T-helper 17 cell (primary cell): ENCODE data around the gene FIG4. TPM values are rescaled to one million over a fixed set of nuclear protein-coding genes. Genes with fewer than 3 reads are reported as not detected.
"Not testable (repeated sequence)": the region's sequence is repeated elsewhere in the genome, so short reads cannot be mapped to it uniquely, and the experiment has no call there.

ENCODE experiments used
- ATAC-seq: fragments of 150-1000 bp; cut with Tn5 transposase; 2 replicates; pipeline ENCODE4 v1.10.0; 2021; ENCODE audit warnings: mild to moderate bottlenecking, moderate library complexity
- DNase-seq, 3 donors: peaks; one replicate each; pipeline versions ENCODE4 v3.0.0 to v3.0.0-alpha.2; 2020 to 2021
- H3K9me3 ChIP-seq: one replicate; pipeline ENCODE4 v1.7.0; 2013; ENCODE audit warnings: low read length, mild to moderate bottlenecking; ENCODE audit not compliant: control insufficient read depth, poor library complexity, severe bottlenecking
- H3K27ac Mint-ChIP-seq: one replicate; pipeline ENCODE4 v1.8.0; 2022; ENCODE audit warnings: mild to moderate bottlenecking, moderate library complexity, mixed read lengths
- H3K27me3 Mint-ChIP-seq: one replicate; pipeline ENCODE4 v1.8.0; 2022; ENCODE audit warnings: mixed read lengths
- H3K36me3 Mint-ChIP-seq: one replicate; pipeline ENCODE4 v1.8.0; 2022; ENCODE audit warnings: low read depth, mixed read lengths
- H3K4me1 Mint-ChIP-seq: one replicate; pipeline ENCODE4 v1.8.0; 2022; ENCODE audit warnings: mild to moderate bottlenecking, mixed read lengths
- H3K4me3 Mint-ChIP-seq: one replicate; pipeline ENCODE4 v1.8.0; 2022; ENCODE audit warnings: mild to moderate bottlenecking, moderate library complexity, mixed read lengths
- total RNA-seq, 4 donors: library from RNA in 2 of 4; stranded (reverse) in 2 of 4; gene quantifications; one replicate each; pipeline ENCODE4 v1.2.3 and lab custom pipeline; 2022 to 2026

Gene FIG4
- total RNA-seq, 2 donors from 2014 or later: 7.5 to 7.7 TPM

GRCh38 chr6:109678661-109679505 is 12.2 kb upstream of the FIG4 start:
- not testable (repeated sequence) for H3K27me3 Mint-ChIP-seq, H3K9me3 ChIP-seq, DNase-seq

DNA sequence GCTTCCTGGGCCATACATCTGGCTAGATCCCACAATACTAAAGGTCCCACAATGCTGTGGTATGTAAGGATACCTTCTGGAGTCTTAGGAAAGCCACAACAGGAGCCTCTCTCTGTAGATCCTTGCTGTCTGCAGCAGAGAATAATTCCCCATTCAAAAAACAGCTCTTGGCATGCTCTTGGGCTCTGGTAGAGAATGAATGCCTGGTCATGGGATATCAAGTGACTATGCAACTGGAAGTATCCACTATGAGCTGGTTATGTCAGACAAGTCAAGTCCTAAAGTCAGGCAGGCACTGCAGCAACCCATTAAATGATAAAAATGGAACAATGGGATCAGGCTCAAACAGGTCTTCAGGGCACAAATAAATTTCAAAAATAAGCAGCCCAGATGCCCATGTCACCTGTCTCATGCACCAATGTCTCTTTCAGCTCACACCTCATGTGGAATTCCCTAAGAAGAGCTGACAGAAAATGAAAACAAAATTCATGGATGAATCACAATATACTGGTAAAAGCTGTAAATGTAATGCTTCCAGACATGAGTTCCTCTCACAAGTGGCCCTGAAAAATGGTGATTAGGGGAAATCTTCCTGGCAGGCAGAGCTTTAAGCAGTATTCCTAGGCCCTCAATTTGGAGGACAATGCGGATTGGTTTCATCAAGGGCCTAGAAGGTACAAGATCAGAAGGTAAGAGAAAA is 4.4 kb upstream of the FIG4 start:
- ATAC-seq: no peak
- Mint-ChIP-seq H3K4me1 (peaks cover 18% of the 10 kb centered on the region), H3K36me3 (peaks cover 2% of the 10 kb centered on the region), H3K27ac (no peak overlapping the region), H3K4me3 (no peak overlapping the region), H3K27me3 (no peaks in the 10 kb centered on the region)
- H3K9me3 ChIP-seq: no peaks in the 10 kb centered on the region
- DNase-seq: no peak

More at GRCh38 chr6:109678661-109679505, 12.2 kb upstream of the FIG4 start:
- not testable (repeated sequence) for H3K4me1 Mint-ChIP-seq, H3K4me3 Mint-ChIP-seq, H3K36me3 Mint-ChIP-seq
- peak overlapping the region; percentile 14 for H3K27ac Mint-ChIP-seq
- ATAC-seq: peak; percentile 71

- Mint-ChIP-seq H3K4me3 (no peak overlapping the region), H3K36me3 (peaks cover 2% of the 10 kb centered on the region)
Observed at GRCh38 chr6:109687271-109687761, 3.8 kb upstream of the FIG4 start.

DNA sequence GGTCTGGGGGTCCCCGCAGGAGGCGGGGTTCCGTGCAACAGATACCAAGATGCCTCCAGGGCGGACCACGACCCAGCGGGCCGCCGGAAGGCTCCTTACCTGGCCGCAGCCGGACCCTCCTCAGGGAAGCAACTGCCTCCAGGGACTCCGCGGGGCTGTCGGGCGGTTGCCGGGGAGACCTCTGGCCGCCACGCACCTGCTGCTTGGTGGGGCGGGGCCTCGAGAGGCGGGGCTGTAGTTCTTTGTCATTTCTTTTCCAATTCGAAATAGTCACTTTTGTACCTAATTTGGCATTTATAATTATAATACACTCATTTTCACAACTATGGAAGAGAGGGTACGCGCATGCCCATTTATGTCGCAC is 741 bp upstream of the FIG4 start:
- H3K36me3 Mint-ChIP-seq: peaks cover 2% of the 10 kb centered on the region
- no peaks in the 10 kb centered on the region for H3K9me3 ChIP-seq
- no peaks in the 10 kb centered on the region for H3K27me3 Mint-ChIP-seq
- peak overlapping the region; percentile 94 for H3K27ac Mint-ChIP-seq
- DNase-seq: peak; percentile 38 to 55 (median 52)
- peak; percentile 51 for ATAC-seq
- H3K4me1 Mint-ChIP-seq: peaks cover 28% of the 10 kb centered on the region
- peak overlapping the region; percentile 98 for H3K4me3 Mint-ChIP-seq

More at GRCh38 chr6:109687271-109687761, 3.8 kb upstream of the FIG4 start:
- ATAC-seq: no peak
- no peak for DNase-seq
- H3K4me1 Mint-ChIP-seq: peaks cover 21% of the 10 kb centered on the region
- no peaks in the 10 kb centered on the region for H3K27me3 Mint-ChIP-seq
- H3K27ac Mint-ChIP-seq: no peak overlapping the region
- no peaks in the 10 kb centered on the region for H3K9me3 ChIP-seq

DNA sequence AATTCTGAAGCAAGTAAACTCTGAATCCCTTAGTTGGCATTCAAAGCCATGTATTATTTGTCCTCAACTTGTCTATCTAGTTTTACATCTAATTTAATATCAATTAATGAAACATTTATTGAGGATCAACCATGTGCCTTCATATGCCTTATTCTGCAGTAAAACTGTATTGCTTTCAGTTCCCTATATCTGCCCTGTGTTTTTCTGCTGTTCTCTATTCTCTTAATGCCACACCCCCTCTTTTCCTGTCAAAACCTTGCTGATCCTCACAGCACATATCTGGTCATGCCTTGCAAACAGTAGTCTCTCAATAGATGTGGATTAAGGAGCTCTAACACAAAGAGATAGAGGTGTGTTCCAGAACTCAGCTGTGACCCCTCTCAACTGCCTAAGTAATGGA is 2.0 kb downstream of the FIG4 start:
- peaks cover 25% of the 10 kb centered on the region for H3K4me1 Mint-ChIP-seq
- H3K27ac Mint-ChIP-seq: no peak overlapping the region
- DNase-seq: no peak
- H3K9me3 ChIP-seq: no peaks in the 10 kb centered on the region
- no peak for ATAC-seq
- H3K4me3 Mint-ChIP-seq: peak overlapping the region; percentile 58
- H3K27me3 Mint-ChIP-seq: no peaks in the 10 kb centered on the region
- H3K36me3 Mint-ChIP-seq: peaks cover 2% of the 10 kb centered on the region

DNA sequence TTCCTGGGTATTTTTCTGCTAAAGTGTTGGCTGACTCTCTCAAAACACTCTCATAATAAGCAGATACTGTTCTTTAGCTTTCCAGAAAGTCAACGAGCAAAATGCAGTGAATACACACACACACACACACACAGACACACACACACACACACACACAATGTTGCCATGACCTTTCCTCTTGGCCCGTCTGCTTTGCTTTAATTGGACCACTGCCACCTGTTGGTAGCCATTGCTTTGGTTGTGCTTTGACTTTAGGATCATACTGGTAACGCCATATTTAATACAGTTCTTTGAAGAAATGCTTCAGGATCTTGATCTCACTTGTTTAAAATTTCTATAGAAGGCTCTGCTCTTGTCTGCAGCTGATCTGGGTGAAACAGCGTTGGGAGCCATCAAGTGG is 4.4 kb downstream of the FIG4 start:
- H3K4me1 Mint-ChIP-seq: peaks cover 17% of the 10 kb centered on the region
- no peak overlapping the region for H3K4me3 Mint-ChIP-seq
- ATAC-seq: no peak
- no peaks in the 10 kb centered on the region for H3K9me3 ChIP-seq
- no peak overlapping the region for H3K27ac Mint-ChIP-seq
- DNase-seq: no peak
- H3K27me3 Mint-ChIP-seq: no peaks in the 10 kb centered on the region
- peaks cover 2% of the 10 kb centered on the region for H3K36me3 Mint-ChIP-seq

GRCh38 chr6:109696355-109696754 is 5.3 kb downstream of the FIG4 start:
- H3K36me3 Mint-ChIP-seq: no peaks in the 10 kb centered on the region
- ATAC-seq: no peak
- no peaks in the 10 kb centered on the region for H3K27me3 Mint-ChIP-seq
- no peak for DNase-seq
- H3K9me3 ChIP-seq: no peaks in the 10 kb centered on the region
- H3K4me3 Mint-ChIP-seq: no peak overlapping the region
- H3K4me1 Mint-ChIP-seq: peaks cover 14% of the 10 kb centered on the region
- no peak overlapping the region for H3K27ac Mint-ChIP-seq

DNA sequence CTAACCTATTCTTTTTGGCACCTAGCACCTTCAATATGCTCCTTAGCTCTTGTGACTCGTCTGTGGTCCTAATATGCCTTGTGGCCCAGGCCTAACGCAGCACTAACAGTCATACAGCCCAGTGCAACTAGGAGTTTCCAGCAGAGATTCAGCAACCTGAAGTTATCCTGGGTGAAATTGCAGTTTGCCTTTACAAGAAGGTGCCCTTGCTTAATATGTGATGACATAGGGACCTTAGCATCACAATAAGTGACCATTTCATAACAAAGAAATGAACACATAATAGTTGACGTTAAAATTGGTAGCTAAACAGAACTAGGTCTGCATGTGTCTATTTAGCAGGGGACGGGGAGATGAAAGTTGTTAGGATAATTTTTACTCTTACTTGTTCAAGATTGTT is 10.1 kb downstream of the FIG4 start:
- Mint-ChIP-seq H3K36me3 (no peaks in the 10 kb centered on the region), H3K27ac (no peak overlapping the region), H3K4me3 (no peak overlapping the region), H3K4me1 (peaks cover 27% of the 10 kb centered on the region), H3K27me3 (no peaks in the 10 kb centered on the region)
- no peaks in the 10 kb centered on the region for H3K9me3 ChIP-seq
- no peak for DNase-seq
- no peak for ATAC-seq

GRCh38 chr6:109701774-109702173 is 10.7 kb downstream of the FIG4 start:
- no peak overlapping the region for H3K27ac Mint-ChIP-seq

GRCh38 chr6:109702791-109703190 is 11.7 kb downstream of the FIG4 start:
- H3K9me3 ChIP-seq: no peaks in the 10 kb centered on the region
- Mint-ChIP-seq H3K4me3 (no peak overlapping the region), H3K36me3 (no peaks in the 10 kb centered on the region), H3K4me1 (peaks cover 35% of the 10 kb centered on the region), H3K27me3 (no peaks in the 10 kb centered on the region), H3K27ac (peak overlapping the region; percentile 66)
- ATAC-seq (no peak), DNase-seq (no peak)

More at GRCh38 chr6:109701774-109702173, 10.7 kb downstream of the FIG4 start:
- no peak overlapping the region for H3K4me3 Mint-ChIP-seq
- H3K4me1 Mint-ChIP-seq: peaks cover 33% of the 10 kb centered on the region
- DNase-seq (no peak), ATAC-seq (no peak)
- H3K27me3 Mint-ChIP-seq: no peaks in the 10 kb centered on the region
- no peaks in the 10 kb centered on the region for H3K9me3 ChIP-seq
- no peaks in the 10 kb centered on the region for H3K36me3 Mint-ChIP-seq

DNA sequence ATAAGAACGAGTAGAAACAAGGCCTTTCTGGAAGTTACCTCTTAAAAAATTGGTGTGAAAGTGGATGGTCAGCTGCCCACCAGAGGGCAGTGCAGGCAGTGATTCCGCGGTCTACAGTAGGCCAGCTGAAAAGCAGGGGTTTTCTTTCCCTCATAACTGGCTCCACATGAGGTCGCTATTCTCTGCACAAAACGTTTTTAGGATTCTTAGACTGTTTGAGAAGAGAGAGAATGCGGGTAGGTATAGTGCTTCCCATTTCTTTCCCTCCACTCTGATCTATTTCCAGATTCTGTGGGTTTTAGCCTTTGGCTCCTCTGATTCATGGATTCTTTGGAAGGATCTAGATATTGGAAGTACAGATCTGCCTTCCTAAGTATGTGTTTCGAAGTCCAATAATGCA is 14.2 kb downstream of the FIG4 start:
- peak; percentile 100 for ATAC-seq
- no peaks in the 10 kb centered on the region for H3K36me3 Mint-ChIP-seq
- H3K27ac Mint-ChIP-seq: no peak overlapping the region
- H3K27me3 Mint-ChIP-seq: no peaks in the 10 kb centered on the region
- peak; percentile 33 to 56 (median 43) for DNase-seq
- no peak overlapping the region for H3K4me3 Mint-ChIP-seq
- H3K4me1 Mint-ChIP-seq: peaks cover 37% of the 10 kb centered on the region
- no peaks in the 10 kb centered on the region for H3K9me3 ChIP-seq

DNA sequence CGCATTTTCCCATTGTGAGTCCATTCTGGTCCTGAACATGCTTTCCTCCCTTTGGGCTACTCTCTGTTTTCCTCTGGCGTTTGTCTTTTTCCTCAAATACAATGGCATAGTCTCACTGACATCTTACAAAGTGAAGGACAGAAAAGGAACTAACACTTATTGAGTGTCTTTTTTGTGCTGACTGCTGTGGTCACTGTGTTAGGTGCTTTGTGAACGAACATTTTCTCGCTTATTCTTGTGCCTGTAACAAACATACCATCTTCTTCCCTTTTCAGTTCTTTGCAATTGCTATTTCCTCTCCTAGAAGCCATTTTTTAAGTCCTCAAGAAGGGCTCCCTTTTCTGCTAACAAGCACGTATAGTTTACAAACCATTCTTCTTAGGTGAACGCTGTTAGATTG is 15.4 kb downstream of the FIG4 start:
- no peak for ATAC-seq
- no peak overlapping the region for H3K4me3 Mint-ChIP-seq
- H3K27me3 Mint-ChIP-seq: no peaks in the 10 kb centered on the region
- H3K4me1 Mint-ChIP-seq: peaks cover 34% of the 10 kb centered on the region
- H3K27ac Mint-ChIP-seq: peak overlapping the region; percentile 6
- DNase-seq: no peak
- H3K36me3 Mint-ChIP-seq: no peaks in the 10 kb centered on the region
- H3K9me3 ChIP-seq: no peaks in the 10 kb centered on the region

DNA sequence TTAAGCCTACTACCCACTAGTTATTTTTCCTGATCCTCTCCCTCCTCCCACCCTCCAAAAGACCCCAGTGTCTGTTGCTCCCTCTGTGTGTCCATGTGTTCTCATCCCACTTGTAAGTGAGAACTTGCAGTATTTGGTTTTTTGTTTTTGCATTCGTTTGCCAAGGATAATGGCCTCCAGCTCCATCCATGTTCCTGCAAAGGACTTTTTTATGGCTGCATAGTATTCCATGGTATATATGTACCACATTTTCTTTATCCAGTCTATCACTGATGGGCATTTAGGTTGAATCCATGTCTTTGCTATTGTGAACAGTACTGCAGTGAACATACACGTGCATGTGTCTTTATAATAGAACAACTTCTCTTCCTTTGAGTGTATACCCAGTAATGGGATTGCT is 17.0 kb downstream of the FIG4 start:
- not testable (repeated sequence) for H3K27ac Mint-ChIP-seq, H3K27me3 Mint-ChIP-seq, H3K36me3 Mint-ChIP-seq, DNase-seq, H3K4me3 Mint-ChIP-seq, H3K9me3 ChIP-seq, ATAC-seq
- peaks cover 30% of the 10 kb centered on the region for H3K4me1 Mint-ChIP-seq
